Gastroesophageal sphincter (tissue), 4 donors: ENCODE data around the gene ZNF197. TPM values are rescaled to one million over a fixed set of nuclear protein-coding genes. Genes with fewer than 3 reads are reported as not detected.

Experiments used
- ATAC-seq: fragments of 150-250 bp; one replicate; pipeline ENCODE4 v1.9.1; 2016; ENCODE audit warnings: mild to moderate bottlenecking, moderate library complexity
- H3K27ac ChIP-seq, 4 donors: fragments of 200-600 bp; sonication (generic) in 3 of 4; 1 replicate in 3 of 4; 2 replicates in 1 of 4; pipeline ENCODE4 v1.5.1; 2016 to 2019
- H3K27me3 ChIP-seq: fragments of 200-600 bp; sonication (generic); one replicate; pipeline ENCODE4 v1.5.1; 2019
- H3K36me3 ChIP-seq, 2 donors: fragments of 200-600 bp; sonication (generic); one replicate each; pipeline ENCODE4 v1.5.1; 2019; ENCODE audit warnings: control low read depth in 1 of 2
- H3K4me1 ChIP-seq, 3 donors: fragments of 200-600 bp; sonication (generic); 1 replicate in 2 of 3; 2 replicates in 1 of 3; pipeline ENCODE4 v1.5.1; 2016 to 2019; ENCODE audit warnings: control low read depth in 2 of 3
- H3K4me3 ChIP-seq, 2 donors: fragments of 200-600 bp; sonication (generic); one replicate each; pipeline ENCODE4 v1.5.1; 2019; ENCODE audit warnings: mild to moderate bottlenecking in 1 of 2, moderate library complexity in 1 of 2
- H3K9me3 ChIP-seq, 3 donors: fragments of 200-600 bp; sonication (generic); one replicate each; pipeline ENCODE4 v1.5.1; 2017 to 2019; ENCODE audit warnings: control low read depth in 2 of 3
- EP300 ChIP-seq: sonication (generic); formaldehyde crosslinking; IDR thresholded peaks from one replicate; pipeline ENCODE4 v1.6.1; 2017; ENCODE audit warnings: antibody characterized with exemption, mild to moderate bottlenecking
- POLR2A ChIP-seq, 2 donors: fragments of 450-650 bp; IDR thresholded peaks; one replicate each; pipeline ENCODE4 v1.6.1; 2017; ENCODE audit warnings: antibody characterized with exemption in 2 of 2, mild to moderate bottlenecking in 2 of 2, moderate library complexity in 1 of 2
- POLR2AphosphoS5 ChIP-seq: sonication (generic); formaldehyde crosslinking; IDR thresholded peaks from one replicate; pipeline ENCODE4 v1.6.1; 2017; ENCODE audit warnings: antibody characterized with exemption
- WGBS, 2 donors: methylation state at CpG; one replicate each; pipeline ENCODE4 v1.1.5; 2018; ENCODE audit warnings: low coverage in 1 of 2; 5-methylcytosine and 5-hydroxymethylcytosine counted together
- total RNA-seq, 4 donors: library from RNA; depleted of rRNA; stranded (reverse); fragments of >200 nt; gene quantifications; one replicate each; pipeline ENCODE4 v1.1.0, GENCODE V29; 2016
- TF ChIP-seq, protein P1 (sequence below), 4 experiments: fragments of 200-600 bp in 2 of 4; fragments of 450-650 bp in 2 of 4; sonication (generic) in 1 of 4; IDR thresholded peaks; one replicate each; pipeline ENCODE4 v1.5.1; 2017 to 2019; ENCODE audit warnings: antibody characterized with exemption in 4 of 4, mild to moderate bottlenecking in 2 of 4, moderate library complexity in 2 of 4

ZNF197 gene
- total RNA-seq, 4 donors from 2014 or later, result 17.5 to 37.8 (median 22.9) TPM

DNA sequence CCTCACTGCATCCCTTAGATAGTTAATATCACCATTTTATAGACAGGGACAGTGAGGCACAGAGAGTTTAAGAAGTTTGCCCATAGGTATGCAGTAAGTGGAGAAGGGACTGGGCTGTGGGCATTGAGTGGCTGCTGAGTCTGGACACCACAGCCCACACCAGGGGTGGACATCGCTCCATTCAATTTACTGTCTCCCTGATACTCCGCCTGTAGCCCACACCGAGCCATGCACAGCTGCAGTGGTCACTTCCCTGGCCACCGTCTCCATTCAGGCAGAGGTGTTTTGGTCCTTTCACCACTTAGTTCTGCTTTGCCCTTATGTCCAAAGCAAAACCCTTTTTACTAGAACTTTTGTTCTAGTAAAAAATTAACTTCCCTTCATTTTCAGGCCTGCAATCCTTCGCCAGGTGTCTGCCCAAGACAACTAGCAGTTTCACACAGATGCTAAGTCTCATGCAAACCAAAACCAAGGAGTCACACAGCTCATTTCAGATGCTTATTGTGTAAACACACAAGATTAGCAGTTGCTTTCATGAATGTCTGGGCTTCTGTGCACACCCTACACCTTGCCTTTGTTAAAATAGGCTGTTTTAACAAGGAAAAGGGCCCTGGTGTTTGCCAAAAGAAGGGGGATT lies 53.8 kb downstream of the ZNF197 start:
- H3K9me3 ChIP-seq, result peaks cover 0 to 25% (median 0%) of the 10 kb centered on the region in 3 donors
- H3K27me3 ChIP-seq, result no peaks in the 10 kb centered on the region
- H3K4me3 ChIP-seq, result no peak overlapping the region
- no peak for ATAC-seq
- peaks cover 0 to 20% of the 10 kb centered on the region in 2 donors for H3K36me3 ChIP-seq
- WGBS, 2 donors, result 80 to 96% methylated on average over 1 to 5 of the region's 5 CpGs
- H3K4me1 ChIP-seq, result no peaks in the 10 kb centered on the region
- H3K27ac ChIP-seq, result no peak overlapping the region
- TF ChIP-seq POLR2A (IDR thresholded peaks at IDR 0.05), result no peak
- TF ChIP-seq EP300, result no peak
- TF ChIP-seq, protein P1, sequence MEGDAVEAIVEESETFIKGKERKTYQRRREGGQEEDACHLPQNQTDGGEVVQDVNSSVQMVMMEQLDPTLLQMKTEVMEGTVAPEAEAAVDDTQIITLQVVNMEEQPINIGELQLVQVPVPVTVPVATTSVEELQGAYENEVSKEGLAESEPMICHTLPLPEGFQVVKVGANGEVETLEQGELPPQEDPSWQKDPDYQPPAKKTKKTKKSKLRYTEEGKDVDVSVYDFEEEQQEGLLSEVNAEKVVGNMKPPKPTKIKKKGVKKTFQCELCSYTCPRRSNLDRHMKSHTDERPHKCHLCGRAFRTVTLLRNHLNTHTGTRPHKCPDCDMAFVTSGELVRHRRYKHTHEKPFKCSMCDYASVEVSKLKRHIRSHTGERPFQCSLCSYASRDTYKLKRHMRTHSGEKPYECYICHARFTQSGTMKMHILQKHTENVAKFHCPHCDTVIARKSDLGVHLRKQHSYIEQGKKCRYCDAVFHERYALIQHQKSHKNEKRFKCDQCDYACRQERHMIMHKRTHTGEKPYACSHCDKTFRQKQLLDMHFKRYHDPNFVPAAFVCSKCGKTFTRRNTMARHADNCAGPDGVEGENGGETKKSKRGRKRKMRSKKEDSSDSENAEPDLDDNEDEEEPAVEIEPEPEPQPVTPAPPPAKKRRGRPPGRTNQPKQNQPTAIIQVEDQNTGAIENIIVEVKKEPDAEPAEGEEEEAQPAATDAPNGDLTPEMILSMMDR (IDR thresholded peaks at IDR 0.05), result no peak
- TF ChIP-seq POLR2AphosphoS5, result no peak

DNA sequence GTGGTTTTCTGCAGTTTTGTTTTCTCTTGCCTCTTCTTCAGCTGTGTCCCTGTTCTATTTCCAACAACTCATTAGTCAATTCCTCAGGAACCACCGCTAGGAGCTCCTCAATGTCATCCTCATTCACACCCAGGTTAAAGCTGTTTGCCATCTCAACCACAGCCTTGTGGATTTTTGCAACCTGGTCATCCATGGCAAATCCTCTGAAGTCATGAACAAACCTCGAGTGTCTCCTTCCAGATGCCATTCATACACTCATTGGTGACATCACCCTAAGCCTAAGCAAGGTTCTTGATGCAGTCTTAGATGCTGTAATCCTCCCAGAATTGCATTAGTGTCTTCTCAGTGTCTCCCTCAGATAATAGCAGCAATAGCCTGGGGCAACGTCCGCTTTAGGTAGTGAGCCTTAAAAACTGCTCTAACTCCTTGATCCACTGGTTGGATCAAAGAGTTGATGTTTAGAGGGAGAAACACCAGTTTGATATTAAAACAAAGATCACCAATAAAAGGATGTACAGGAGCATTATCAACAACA lies 56.2 kb downstream of the ZNF197 start:
- peaks cover 0 to 26% of the 10 kb centered on the region in 2 donors for H3K36me3 ChIP-seq
- no peak overlapping the region for H3K27ac ChIP-seq
- no peak for ATAC-seq
- H3K27me3 ChIP-seq, result no peaks in the 10 kb centered on the region
- no peak overlapping the region for H3K4me3 ChIP-seq
- peaks cover 0 to 14% (median 3%) of the 10 kb centered on the region in 3 donors for H3K4me1 ChIP-seq
- WGBS, 2 donors, result 94% methylated on average over 4 of the region's 4 CpGs
- TF ChIP-seq EP300, result no peak
- TF ChIP-seq POLR2A (IDR thresholded peaks at IDR 0.05), result no peak
- TF ChIP-seq POLR2AphosphoS5, result no peak
- TF ChIP-seq, protein P1 (IDR thresholded peaks at IDR 0.05), result no peak
- peaks cover 0 to 34% (median 0%) of the 10 kb centered on the region in 3 donors for H3K9me3 ChIP-seq

DNA sequence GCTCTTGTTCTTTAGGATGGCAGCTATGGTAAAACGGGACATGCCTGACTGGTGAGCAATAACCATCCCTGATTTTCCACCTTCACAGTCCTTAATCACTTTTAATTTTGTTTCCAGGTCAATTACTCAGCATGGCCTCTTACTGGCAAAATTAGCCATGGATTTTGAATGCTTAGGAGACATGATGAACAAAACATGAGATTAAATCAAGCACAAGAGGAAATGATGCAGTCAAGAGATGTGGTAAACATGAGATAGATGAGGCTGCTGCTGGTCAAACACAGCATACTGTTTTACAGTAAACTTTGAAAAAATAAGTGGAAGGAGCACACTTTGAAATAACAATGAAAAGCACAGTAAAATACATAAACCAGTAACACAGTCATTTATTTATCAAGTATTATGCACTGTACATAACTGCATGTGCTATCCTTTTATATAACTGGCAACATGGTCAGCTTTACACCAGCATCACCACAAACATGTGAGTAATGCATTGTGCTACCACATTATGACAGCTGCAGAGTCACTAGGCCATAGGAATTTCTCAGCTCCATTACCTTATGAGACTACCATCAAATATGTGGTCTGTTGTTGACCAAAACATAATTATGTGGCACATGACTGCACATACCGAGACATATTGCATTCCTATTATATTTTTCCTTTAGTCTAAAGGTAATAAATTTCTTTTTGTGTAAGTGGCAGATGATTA lies 57.5 kb downstream of the ZNF197 start:
- no peak overlapping the region for H3K4me3 ChIP-seq
- ATAC-seq, result no peak
- no peaks in the 10 kb centered on the region for H3K27me3 ChIP-seq
- H3K9me3 ChIP-seq, result peaks cover 0 to 34% (median 0%) of the 10 kb centered on the region in 3 donors
- peaks cover 0 to 16% (median 3%) of the 10 kb centered on the region in 3 donors for H3K4me1 ChIP-seq
- H3K36me3 ChIP-seq, result peaks cover 0 to 26% of the 10 kb centered on the region in 2 donors
- WGBS, 2 donors, result 86% methylated on average over 2 of the region's 2 CpGs; no CpG with 5 or more reads in 1 of the 2 donors
- H3K27ac ChIP-seq, result no peak overlapping the region
- TF ChIP-seq POLR2AphosphoS5 (no peak), EP300 (no peak)

DNA sequence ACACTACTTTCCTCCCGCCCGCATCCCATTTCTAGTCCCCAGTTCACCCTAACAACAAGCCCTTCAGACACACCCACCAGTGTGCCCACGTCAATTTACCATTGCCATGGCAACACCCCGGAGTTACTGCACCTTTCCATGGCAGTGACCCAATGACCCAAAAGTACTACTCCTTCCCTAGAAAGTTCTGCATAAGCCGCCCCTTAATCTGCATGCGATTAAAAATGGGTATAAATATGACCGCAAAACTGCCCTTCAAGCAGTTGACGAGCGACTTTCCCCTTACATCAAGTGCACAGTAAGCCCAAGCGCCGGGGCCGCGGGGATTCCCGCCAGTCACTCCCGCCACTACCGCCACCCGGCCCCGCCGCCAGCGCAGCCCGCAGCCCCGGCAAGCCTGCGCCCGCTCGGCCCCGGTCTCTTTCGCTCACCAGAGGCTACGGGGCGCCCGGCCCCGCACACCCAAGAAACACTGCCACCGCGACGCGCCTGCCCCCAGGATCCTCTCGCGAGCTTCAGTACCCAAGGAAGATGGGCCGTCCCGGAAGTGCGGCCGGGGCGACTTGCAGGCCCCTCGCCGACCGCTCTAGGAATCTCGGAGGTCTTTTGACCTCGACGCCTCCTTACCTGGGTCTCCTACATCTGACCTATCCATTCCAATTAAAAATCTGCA lies 60.4 kb downstream of the ZNF197 start:
- Histone ChIP-seq H3K27ac (peak overlapping the region in 3 of 4 donors; percentile 71 to 78 (median 76)), H3K27me3 (peaks cover 18% of the 10 kb centered on the region), H3K4me3 (peak overlapping the region; percentile 66 to 87), H3K36me3 (peaks cover 0 to 26% of the 10 kb centered on the region in 2 donors), H3K4me1 (peaks cover 0 to 16% (median 3%) of the 10 kb centered on the region in 3 donors), H3K9me3 (peaks cover 0 to 34% (median 0%) of the 10 kb centered on the region in 3 donors)
- TF ChIP-seq, protein P1 (IDR thresholded peaks at IDR 0.05), result peak in 2 of 4 experiments; percentile 10 to 19
- TF ChIP-seq POLR2A (IDR thresholded peaks at IDR 0.05), result no peak
- no peak for TF ChIP-seq EP300
- ATAC-seq, result peak; percentile 90
- WGBS, 2 donors, result 0 to 1% methylated on average over 3 to 12 of the region's 48 CpGs

DNA sequence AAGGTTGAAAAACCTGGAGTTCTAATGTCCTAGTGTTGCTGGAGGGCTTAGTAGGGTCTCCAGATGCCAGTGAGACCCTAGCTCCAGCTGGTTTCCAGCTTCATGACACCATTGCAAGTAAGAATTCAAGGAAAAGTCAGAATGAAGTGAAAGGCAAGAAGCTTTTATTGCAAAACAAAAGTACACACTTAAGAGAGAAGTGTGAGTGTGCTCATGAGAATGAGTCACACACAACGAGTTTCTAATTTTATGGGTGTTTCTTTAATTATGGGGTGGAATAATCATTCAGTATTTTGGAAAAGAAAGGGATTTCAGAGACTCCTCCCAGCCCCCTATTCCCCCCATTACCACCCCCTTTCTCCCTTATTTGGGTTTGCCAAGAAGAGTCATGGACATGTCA lies 63.1 kb downstream of the ZNF197 start:
- ATAC-seq, result no peak
- Histone ChIP-seq H3K4me3 (no peak overlapping the region), H3K36me3 (peaks cover 0 to 8% of the 10 kb centered on the region in 2 donors), H3K9me3 (peaks cover 0 to 14% (median 0%) of the 10 kb centered on the region in 3 donors), H3K4me1 (peaks cover 0 to 16% (median 3%) of the 10 kb centered on the region in 3 donors), H3K27ac (no peak overlapping the region), H3K27me3 (peaks cover 40% of the 10 kb centered on the region)
- 33 to 56% methylated on average over 1 of the region's 1 CpG for WGBS, 2 donors
- TF ChIP-seq POLR2AphosphoS5 (no peak), POLR2A (IDR thresholded peaks at IDR 0.05) (no peak), EP300 (no peak)
- TF ChIP-seq, protein P1 (IDR thresholded peaks at IDR 0.05), result no peak
